Right ventricle myocardium inferior (tissue), 1 donor: ENCODE measurements around the gene ASIC3. TPM values are rescaled to one million over a fixed set of nuclear protein-coding genes. Genes with fewer than 3 reads are reported as not detected.
A peak's percentile ranks its signal among the peaks of the same experiment; 100 is the strongest.

Experiments
- ATAC-seq: fragments of 200-7000 bp; cut with Tn5 transposase; one replicate; pipeline ENCODE4 v1.9.1; 2020; ENCODE audit warnings: mild to moderate bottlenecking, moderate library complexity
- DNase-seq: peaks from one replicate; pipeline ENCODE4 v3.0.0; 2021; ENCODE audit errors: missing footprints
- intact Hi-C: fragments of 100-400 bp; cut with DNase I; formaldehyde crosslinking; loops from one replicate; pipeline ENCODE4 v1.11.0; 2022
- total RNA-seq: library from RNA; stranded (reverse); fragmentation: NEBNext Ultra II Directional; extraction: Animal tissue kit (Norgen Biotek cat#: 25700); gene quantifications from one replicate; pipeline ENCODE4 v1.2.1, GENCODE V29; 2021
- donor health status: DM: no; HTN: yes; CAD: no; lungs with severe emphysema.

The ASIC3 gene
- total RNA-seq, 1 donor from 2014 or later = 5.5 TPM

GRCh38 chr7:151088856-151089699 lies 40.7 kb downstream of the ASIC3 start:
- intact Hi-C loops = loop anchor here (1.0 kb wide), 1 partner anchor 20 kb away; no protein-coding TSS in a partner anchor
- DNase-seq (peak; percentile 88), ATAC-seq (peak; percentile 34)

DNA sequence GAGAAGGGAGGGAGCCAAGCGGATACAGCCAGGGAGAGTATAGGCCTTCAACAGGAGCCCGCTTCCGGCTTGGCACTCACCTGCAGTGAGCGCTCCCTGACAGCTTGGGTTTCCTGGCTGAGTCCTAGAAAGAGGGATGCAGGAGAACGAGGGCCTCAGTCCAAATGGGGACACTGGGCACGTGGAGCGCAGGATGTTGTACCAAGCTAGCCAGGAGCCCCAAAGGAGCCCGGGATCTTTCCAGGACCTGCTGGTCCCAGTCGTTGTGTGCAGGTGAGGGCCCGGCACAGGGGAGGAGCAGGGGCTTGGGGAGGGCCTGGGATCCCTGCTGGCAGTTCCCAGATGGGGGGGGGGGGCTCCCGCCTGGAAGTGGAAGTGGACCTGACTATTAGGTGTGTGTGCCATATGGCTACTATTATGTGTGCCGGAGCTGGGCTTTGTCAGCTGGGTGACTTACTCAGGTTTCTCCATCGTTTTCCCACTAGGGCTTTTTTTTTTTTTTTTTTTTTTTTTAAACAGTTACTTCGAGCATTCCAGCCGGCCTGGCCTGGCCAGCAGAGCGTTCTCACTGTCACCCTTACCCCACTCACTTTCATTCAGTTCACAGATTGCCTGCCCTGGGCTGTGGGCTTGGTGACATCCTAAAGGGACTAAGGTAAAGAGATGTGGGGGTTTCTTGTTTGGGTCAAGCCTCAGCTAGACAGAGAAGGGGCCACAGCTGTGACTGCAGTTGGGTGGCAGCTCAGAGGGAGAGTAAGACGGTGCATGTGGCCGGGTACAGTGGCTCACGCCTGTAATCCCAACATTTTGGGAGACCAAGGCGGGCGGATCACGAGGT lies 41.8 kb downstream of the ASIC3 start:
- DNase-seq (peak; percentile 50), ATAC-seq (no peak)
- intact Hi-C loops = loop anchor here (1.0 kb wide), 1 partner anchor 19 kb away; no protein-coding TSS in a partner anchor

GRCh38 chr7:151091003-151091402 lies 42.7 kb downstream of the ASIC3 start:
- ATAC-seq (no peak), DNase-seq (peak; percentile 20)
- intact Hi-C loops = no loop called here

DNA sequence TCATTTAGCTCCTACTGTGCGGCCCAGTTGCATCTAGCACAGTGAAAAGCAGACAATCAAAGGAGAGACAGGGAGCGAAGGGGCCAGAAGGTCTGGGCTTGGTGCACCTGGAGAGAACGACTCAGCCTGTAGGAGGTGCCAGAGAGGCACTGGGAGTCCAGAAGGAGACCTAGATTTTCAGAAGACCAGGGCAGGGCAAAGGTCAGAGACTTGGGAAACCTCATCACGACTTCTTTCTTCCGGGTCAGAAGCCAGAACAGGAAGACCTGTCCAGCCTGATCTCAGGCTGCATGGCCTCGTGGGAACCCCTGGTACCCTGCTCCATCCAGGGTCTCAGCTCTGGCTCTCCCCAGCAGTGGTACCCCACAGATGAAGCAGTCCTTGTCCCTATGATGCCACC lies 43.1 kb downstream of the ASIC3 start:
- ATAC-seq (no peak), DNase-seq (peak; percentile 30)
- intact Hi-C loops = no loop called here

GRCh38 chr7:151091988-151092387 lies 43.7 kb downstream of the ASIC3 start:
- intact Hi-C loops = no loop called here
- DNase-seq (peak; percentile 37), ATAC-seq (no peak)

DNA sequence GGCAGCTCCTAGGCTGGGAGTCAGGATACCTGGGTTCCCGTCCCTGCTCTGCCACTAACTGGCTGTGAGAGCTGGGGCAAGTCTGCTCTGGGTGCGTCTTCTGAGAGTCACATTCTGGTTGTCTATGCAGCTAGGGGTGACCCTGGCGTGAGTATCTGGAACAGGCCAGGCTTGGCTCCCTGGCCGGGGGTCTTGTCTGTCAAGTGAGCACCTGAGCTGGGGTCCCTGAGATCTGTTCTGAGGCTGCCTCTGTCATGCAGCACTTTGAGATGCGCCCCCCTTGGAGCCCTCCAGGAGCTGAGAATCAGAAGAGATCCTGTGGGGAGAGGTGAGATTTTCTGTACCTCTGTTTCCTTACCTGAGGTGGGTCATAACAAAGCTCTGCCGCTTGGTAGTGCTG lies 45.4 kb downstream of the ASIC3 start:
- ATAC-seq (no peak), DNase-seq (peak; percentile 60)
- intact Hi-C loops = no loop called here

DNA sequence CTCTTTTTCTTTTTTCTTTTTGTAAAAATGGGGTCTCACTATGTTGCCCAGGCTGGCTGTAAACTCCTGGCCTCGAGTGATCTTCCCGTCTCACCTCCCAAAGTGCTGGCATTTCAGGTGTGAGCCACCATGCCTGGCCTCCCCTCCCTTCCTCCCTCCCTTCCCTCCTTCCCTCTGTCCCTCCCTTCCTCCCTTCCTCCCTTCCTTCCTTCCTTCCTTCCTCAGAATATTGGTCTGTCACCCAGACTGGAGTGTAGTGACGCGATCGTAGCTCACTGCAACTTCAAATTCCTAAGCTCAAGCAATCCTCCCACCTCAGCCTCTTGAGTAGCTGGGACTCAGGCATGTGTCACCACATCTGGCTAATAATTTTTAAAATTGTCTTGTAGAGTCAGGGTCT lies 46.3 kb downstream of the ASIC3 start:
- no peak for ATAC-seq
- DNase-seq = no peak
- intact Hi-C loops = no loop called here

DNA sequence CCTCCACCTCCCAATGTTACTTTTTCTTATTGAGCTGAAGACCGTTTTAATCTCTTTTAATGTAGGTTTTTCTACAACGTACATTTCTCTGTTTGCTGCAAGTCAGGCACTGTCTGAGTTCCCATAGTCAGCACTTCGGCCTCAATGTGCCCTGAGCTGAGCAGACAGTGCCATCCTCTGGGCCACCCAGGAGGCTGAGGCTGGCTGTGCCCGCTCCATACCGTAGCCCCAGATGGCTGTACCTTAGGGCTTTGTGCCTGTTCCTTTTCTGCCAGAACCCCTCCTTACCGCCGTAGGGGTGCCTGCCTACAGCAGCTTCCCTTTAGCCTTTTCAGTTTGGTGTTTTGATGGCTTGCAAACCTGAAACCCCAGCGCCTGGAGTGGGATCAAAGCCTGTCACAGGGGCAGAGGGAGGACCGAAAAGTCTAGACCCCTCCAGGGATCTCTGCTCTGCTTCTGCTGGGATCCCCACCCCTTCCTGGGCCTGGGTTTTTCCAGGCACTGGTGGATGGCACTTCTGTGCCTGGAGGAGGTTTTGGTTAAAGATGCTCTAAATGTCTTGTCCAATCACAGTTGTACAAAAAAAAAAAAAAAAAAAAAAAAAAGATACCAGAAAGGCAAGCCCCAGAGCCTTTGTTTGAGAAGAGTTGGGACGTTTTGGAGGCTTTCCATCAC lies 46.9 kb downstream of the ASIC3 start:
- intact Hi-C loops = no loop called here
- ATAC-seq (no peak), DNase-seq (peak; percentile 18)

- intact Hi-C loops = no loop called here
- no peak for ATAC-seq
- DNase-seq = peak; percentile 20
These were observed 47.6 kb downstream of the ASIC3 start for GRCh38 chr7:151095828-151096475.

DNA sequence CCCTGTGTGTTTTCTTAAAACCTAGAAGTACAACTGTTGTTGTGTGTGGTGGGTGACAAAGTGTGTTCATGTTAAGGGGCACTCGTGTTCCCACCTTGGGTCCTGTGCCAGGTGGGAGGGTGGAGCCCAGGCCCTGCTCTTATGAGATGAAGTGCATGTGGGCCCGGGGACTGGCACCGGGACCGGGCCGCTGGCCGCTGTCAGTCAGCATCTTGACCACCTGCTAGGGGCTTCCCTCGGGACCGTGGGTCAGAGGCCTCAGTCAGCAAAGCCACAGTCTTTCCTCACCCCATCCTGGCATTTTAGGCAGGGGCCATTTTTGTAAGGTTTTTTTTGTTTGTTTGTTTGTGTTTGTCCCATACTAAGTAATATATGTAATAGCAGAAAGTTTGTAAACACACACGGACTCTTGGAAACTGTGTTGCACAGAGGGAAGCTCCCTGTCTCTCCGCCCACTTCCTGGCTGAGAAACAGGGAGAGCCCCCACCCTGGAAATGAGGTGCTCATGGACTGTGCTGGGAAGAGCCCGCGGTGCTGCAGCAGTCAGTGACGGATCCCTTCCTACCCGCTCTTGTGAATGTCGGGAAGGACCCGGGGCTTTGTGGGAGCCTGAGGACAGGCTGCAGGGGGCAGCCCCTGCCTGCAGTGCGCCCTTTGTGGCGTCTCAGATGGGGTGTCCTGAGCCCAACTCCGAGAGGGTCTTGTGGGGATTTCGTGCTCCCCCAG lies 51.3 kb downstream of the ASIC3 start:
- intact Hi-C loops = no loop called here
- DNase-seq (peak; percentile 55), ATAC-seq (peak; percentile 14)

DNA sequence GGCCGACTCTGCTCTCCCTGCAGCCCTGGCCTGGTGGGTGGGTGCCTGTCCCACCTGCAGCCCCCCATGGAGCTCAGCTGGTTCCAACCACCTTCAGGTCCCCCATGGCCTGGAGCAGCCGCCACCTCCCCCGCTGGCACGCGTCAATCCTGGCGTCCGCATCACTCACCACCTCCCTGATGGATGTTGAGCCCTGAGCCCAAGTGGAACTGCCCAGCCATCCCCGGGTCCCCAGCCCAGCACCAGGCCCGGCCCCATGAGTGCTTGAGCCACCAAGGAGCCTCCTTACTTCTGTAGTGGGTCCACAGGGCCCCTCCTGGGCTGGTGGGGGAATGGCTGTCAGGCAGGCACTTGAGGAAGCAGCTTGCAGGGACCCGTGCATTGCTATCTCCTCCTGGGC lies 52.6 kb downstream of the ASIC3 start:
- no peak for ATAC-seq
- DNase-seq = peak; percentile 61
- intact Hi-C loops = no loop called here

DNA sequence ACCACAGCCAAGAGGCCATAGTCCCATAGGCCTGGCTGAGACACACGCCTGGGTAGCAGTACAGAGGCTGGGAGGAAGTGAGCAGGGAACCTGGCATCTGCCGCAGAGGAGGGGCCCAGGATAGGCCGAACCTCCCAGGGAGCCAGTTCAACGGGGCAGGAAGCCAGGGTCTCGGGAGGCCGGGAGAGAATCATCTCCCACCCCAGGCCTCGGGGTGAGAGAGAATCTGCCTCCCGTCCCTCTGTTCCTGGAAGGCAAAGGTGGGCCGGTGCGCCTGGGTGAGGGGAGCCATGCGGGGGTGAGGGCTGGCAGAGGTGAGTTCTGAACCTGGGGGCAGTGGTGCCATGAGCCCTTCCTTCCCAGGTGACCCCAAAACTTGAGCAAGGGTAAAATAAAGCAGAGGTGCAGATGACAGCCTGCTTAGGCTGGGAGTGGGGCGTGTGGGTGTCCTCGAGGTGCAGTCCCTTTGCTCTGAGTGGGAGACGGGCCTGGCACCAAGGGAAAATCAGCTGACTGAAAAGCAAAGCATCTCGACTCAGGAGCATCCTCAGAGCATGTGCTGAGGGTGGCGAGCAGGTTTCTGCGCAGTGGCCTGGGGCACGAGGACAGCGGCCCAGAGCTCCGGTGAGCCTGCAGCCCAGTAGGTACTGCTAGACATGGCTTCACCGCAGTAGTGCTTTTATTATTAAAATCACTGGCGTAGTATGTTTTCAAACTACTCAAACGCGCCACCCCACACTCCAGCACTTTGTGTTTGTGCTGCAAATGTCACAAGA lies 53.5 kb downstream of the ASIC3 start:
- peak; percentile 34 for DNase-seq
- no peak for ATAC-seq

More for the DNA sequence above, 53.5 kb downstream of the ASIC3 start:
- intact Hi-C loops = no loop called here

Other genes starting within 250 kb of the ASIC3 start
- gene TMEM176B, start 248.2 kb upstream of the ASIC3 start, total RNA-seq = 43.1 TPM
- gene TMEM176A, start 247.8 kb upstream of the ASIC3 start, total RNA-seq = 31.1 TPM
- gene AOC1, start 196.0 kb upstream of the ASIC3 start, total RNA-seq = 0.27 TPM
- 97.3 TPM for gene KCNH2, start 70.2 kb upstream of the ASIC3 start, total RNA-seq
- 19.4 TPM for gene NOS3, start 57.5 kb upstream of the ASIC3 start, total RNA-seq
- gene ATG9B, start 24.0 kb upstream of the ASIC3 start, total RNA-seq = not detected
- 24.5 TPM for gene ABCB8, start 20.1 kb upstream of the ASIC3 start, total RNA-seq
- 6.7 TPM for gene CDK5, start 9.4 kb downstream of the ASIC3 start, total RNA-seq
- 61.2 TPM for gene SLC4A2, start 11.1 kb downstream of the ASIC3 start, total RNA-seq
- 79.2 TPM for gene FASTK, start 32.3 kb downstream of the ASIC3 start, total RNA-seq
- 35.5 TPM for gene TMUB1, start 35.0 kb downstream of the ASIC3 start, total RNA-seq
- gene AGAP3, start 37.9 kb downstream of the ASIC3 start, total RNA-seq = 57.4 TPM
- gene GBX1, start 119.2 kb downstream of the ASIC3 start, total RNA-seq = 2.4 TPM
- gene ASB10, start 138.7 kb downstream of the ASIC3 start, total RNA-seq = 41.4 TPM
- not detected for gene H2BK1, start 162.0 kb downstream of the ASIC3 start, total RNA-seq
- gene ABCF2, start 178.7 kb downstream of the ASIC3 start, total RNA-seq = 24.5 TPM
- 11.6 TPM for gene CHPF2, start 184.0 kb downstream of the ASIC3 start, total RNA-seq
- gene SMARCD3, start 200.2 kb downstream of the ASIC3 start, total RNA-seq = 110 TPM